Measurements from ENCODE around the gene ARHGEF2.

The ARHGEF2 gene

DNA sequence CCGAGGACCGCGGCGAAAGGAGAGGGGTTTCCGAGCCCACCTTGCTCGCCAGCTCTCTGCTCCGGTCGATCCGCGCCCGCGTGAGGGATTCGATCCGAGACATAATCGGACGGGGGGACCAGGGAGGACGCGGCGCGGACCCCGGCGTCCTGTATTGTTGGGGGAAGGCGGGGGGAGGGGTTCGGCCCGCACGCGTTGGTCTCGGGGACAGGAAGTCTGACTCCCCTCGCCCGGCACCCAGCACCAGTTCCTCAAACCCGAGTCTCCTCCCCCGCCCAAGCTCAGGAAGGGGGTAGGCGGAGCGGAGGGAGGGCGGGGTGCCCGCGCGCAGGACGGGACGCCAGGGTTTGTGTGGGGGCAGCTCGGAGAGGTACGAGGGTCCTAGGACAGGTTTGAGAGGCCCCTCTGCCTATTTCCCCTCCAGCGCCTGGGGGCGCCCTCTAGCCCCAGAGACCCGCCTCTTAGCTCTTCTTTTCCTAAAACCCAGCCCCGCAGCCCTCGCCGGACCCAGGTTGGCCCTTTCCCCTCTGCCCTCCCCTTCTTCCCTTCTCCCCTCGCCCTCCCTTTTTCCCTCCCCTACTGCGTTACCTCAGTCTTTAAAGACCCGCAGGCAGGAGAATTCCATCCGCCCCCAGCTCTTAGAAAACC lies at the start of gene ARHGEF2:
Gene ARHGEF2, minus strand, starts transcription at position 223 of the 648 bp plus-strand sequence. Its CDS starts 120 bp downstream, at position 103.
- peak; percentile 87 for DNase-seq

GRCh38 chr1:156026588-156026987 lies 48.2 kb upstream of the ARHGEF2 start:
- DNase-seq, result no peak

- DNase-seq, result peak; percentile 31
Observed at GRCh38 chr1:156025876-156026275, 47.5 kb upstream of the ARHGEF2 start.

DNA sequence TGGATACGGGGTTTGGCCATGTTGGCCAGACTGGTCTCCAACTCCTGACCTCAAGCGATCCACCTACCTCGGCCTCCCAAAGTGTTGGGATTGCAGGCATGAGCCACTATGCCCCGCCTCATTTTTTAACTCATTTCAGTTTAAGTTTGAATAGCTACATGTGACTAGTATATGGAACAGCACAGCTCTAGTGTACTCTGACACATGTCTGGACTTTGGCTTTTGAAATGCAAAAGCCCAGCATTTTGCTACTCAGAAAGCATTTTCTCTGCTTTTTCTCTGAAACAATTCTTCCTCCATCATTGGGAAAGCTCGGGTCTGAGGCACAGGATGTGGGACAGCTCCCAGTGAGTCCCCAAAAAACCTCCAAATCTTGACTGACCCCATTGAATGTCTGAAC lies 46.5 kb upstream of the ARHGEF2 start:
- DNase-seq, result no peak

DNA sequence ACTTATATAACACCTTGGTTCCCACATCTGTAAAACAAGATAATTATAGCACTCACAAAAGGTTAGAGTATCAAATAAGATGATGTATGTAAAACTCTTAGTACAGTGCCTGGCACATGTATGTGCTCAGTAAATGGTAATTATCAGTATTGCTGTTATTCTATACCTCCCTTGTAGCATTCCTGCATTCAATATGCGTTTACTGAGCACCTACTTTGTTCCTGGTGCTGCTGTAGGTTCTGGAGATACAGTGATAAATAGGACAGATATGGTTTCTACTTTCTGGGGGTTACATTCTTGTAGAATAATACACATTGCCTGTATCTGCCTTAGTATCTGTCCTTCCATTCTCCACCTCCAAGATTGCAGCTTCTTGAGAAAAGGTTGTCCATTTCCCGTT lies 43.6 kb upstream of the ARHGEF2 start:
- no peak for DNase-seq

GRCh38 chr1:156021093-156021428 lies 42.7 kb upstream of the ARHGEF2 start:
- no peak for DNase-seq

DNA sequence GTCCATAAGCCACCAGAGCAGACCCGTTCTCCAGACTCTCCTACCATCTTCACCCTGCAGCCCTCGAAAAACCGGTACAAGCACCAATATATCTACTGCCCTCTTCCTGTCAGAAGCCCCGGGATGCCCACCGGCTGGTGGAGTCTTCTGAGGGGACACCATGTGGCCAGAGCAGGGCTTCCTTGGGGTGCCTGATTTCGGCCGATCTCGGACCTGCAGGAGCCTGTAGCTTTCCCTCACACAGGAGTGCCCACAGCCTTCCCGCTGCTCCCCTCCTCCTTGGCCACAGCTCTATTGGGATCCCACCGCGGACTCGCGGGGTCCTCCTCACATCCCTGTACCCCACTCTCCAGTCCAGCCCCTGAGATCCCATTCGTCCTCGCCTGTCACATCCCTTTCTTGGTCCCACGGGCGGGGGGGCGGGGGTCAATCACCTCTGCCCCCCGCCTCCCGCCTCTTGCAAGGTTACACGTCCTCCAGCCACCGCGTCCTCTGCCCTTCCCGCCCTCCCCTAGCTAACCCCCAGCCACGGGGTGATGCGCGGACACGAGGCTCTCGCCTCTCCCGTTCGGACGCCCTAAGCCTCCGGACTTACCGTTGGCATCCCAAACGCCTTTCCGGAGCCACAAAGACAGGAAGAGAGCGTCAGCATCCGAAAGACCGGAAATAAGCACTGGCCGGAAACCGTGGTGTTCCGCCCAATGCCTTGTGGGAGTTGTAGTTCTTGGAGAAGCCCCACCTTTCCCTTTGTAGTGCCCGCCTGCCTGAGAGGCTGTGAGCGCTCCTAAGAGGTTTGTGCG lies 42.1 kb upstream of the ARHGEF2 start, which contains the start of gene SSR2:
Gene SSR2, minus strand, starts transcription at position 659 of the 800 bp plus-strand sequence. CDS start 784 bp downstream, outside the sequence.
- DNase-seq, result peak; percentile 93

DNA sequence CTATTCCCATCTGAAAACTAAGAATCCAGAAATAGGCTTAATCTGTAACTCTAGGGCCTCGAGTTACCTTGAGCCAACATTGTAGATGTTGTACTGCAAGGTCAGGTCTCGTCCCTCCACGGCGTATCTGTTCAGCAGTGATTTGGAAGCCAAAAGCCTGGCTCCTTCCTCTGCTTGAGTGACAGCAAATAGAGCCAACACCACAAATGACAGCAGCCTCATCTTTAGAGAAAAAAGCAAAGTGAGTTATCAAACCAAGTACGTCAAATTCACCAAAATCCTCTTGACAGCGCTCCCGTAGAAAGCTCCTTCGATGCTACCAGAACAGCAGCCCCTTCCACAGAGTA lies 41.6 kb upstream of the ARHGEF2 start:
- DNase-seq, result no peak

GRCh38 chr1:156014829-156015228 lies 36.5 kb upstream of the ARHGEF2 start:
- DNase-seq, result no peak

GRCh38 chr1:156012051-156012817 lies 33.9 kb upstream of the ARHGEF2 start:
- DNase-seq, result no peak

GRCh38 chr1:156009404-156009803 lies 31.1 kb upstream of the ARHGEF2 start:
- no peak for DNase-seq

DNA sequence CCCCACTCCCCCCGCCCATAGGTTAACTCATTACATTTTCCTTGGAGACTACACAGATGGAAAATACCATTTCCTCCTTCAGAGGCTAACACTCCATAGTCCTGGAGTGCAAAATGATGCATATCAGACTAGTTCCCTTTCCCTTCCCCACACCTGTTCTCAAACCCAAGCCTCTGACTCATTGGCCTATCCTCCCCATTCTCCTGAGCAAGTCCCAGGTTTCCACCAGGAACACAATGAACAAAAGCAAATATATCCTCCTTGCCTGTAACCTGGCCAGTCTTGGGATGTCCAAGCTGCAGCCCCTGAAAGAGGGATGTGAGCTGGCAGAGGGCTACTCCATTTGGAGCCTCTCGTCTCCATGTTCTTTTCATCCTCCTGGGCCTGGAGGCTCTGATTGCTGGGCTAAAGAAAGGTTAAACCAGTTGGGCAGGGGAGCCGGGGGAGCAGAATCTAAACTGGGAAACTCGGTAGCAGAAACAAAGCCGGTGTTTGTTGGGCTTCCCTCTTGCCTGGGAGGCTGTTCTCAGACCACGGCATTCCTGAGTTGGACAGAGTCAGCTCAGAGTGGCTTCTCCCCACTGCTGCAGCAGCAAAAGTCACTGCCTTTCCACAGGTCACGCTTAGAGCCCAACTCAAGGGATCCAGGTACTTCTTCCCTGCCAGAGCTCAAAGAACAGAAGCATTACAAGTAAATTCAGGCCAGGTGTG lies 28.5 kb upstream of the ARHGEF2 start:
- no peak for DNase-seq

DNA sequence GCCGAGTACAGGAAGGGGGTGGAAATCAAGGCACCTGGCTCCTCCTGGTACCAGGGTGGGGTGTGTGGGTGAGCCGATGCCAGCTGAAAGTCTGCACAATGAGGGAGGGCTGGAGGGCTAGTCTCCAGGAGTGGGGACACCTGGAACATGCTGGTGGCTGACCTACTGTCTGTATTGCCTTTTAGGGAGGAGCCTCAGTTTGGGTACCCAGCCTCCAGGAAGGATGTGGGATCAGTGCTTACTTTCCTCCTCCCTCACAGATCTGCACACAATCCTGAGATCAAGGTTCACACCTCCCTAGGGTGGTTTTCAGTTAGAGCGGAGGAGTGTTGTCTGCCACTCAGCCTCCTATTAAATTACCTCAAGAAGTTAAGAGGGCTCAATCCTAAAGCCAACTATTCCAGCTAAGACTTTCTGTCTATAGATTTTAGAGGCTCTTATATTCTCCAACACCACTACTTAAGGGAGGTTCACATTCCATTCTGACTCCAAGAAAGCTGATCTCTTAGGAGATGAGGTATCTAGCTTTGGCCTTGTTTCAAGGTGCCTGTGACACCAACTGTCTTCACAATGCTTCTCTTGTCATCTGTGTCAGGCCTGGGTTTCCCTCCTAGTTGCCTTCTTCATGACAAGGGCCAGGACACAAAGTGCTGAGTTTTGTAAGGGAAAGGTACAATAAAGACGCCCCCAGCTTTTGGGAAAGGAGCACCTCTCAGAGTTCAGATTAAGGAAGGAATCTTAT lies 26.7 kb upstream of the ARHGEF2 start:
- DNase-seq, result no peak

- DNase-seq, result no peak
Observed at GRCh38 chr1:156003923-156004188, 25.5 kb upstream of the ARHGEF2 start.

- DNase-seq, result no peak
Observed at GRCh38 chr1:156002188-156002911, 24.0 kb upstream of the ARHGEF2 start.

GRCh38 chr1:156001662-156002171 lies 23.4 kb upstream of the ARHGEF2 start:
- no peak for DNase-seq

DNA sequence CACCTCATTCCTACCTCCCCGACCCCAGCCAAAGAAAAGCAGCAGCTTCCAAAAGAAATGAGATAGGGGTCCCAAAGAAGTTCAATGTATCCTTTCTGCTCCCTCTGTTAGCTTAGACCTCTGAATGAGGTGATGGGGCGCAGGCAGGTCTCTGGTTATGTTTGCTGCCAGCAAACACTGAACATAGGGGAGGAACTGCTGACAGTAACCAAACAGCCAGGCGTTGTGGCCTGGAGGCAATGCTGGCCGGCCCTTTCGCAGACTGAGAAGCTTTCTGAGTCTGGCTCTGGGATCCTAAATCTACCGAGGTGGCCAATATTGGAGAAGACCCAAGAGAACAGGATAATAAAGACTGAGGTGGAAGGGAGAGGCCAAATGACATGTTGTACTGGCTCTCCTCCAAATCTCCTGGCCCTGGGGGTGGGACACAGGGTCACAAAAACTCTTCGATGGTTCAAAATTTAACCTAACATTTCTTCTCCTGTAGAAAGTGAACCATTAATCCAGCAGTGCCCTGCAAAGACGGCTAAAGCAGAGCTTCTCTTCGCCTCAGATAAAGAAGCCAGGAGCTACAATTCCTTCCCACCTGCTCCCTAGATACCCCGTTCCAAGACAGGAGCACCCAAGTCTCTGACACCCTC lies 22.8 kb upstream of the ARHGEF2 start:
- no peak for DNase-seq

GRCh38 chr1:155999964-156000363 lies 21.6 kb upstream of the ARHGEF2 start:
- DNase-seq, result no peak

DNA sequence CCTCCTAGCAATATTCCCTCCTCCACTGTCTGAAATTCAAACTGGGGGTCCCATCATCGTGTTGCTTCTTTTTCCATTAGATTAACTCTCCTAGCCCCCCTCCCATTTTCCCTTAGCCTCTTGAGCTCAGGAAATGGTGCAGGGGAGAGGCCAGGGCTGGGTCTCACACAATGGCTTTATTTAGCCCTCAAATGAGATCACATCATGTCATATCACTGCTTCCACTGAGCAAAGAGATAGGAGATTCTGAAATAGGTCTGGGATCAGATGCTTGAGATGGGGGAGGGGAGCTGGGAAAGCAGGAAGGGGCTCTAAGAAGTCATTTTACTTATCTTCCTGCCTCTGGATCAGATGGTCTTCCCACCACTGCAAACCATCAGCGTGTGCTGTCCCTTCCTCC lies 17.8 kb upstream of the ARHGEF2 start:
- DNase-seq, result no peak

- no peak for DNase-seq
Observed at GRCh38 chr1:155993595-155993994, 15.2 kb upstream of the ARHGEF2 start.

All from EL (cell line).